Gastroesophageal sphincter (tissue), 4 donors: ENCODE measurements around the gene CUX1. TPM values are rescaled to one million over a fixed set of nuclear protein-coding genes. Genes with fewer than 3 reads are reported as not detected.
A peak's percentile ranks its signal among the peaks of the same experiment; 100 is the strongest.

ENCODE experiments used
- ATAC-seq: fragments of 150-250 bp; one replicate; pipeline ENCODE4 v1.9.1; 2016; ENCODE audit warnings: mild to moderate bottlenecking, moderate library complexity
- H3K27ac ChIP-seq, 4 donors: fragments of 200-600 bp; sonication (generic) in 3 of 4; 1 replicate in 3 of 4; 2 replicates in 1 of 4; pipeline ENCODE4 v1.5.1; 2016 to 2019
- H3K27me3 ChIP-seq: fragments of 200-600 bp; sonication (generic); one replicate; pipeline ENCODE4 v1.5.1; 2019
- H3K36me3 ChIP-seq, 2 donors: fragments of 200-600 bp; sonication (generic); one replicate each; pipeline ENCODE4 v1.5.1; 2019; ENCODE audit warnings: control low read depth in 1 of 2
- H3K4me1 ChIP-seq, 3 donors: fragments of 200-600 bp; sonication (generic); 1 replicate in 2 of 3; 2 replicates in 1 of 3; pipeline ENCODE4 v1.5.1; 2016 to 2019; ENCODE audit warnings: control low read depth in 2 of 3
- H3K4me3 ChIP-seq, 2 donors: fragments of 200-600 bp; sonication (generic); one replicate each; pipeline ENCODE4 v1.5.1; 2019; ENCODE audit warnings: mild to moderate bottlenecking in 1 of 2, moderate library complexity in 1 of 2
- H3K9me3 ChIP-seq, 3 donors: fragments of 200-600 bp; sonication (generic); one replicate each; pipeline ENCODE4 v1.5.1; 2017 to 2019; ENCODE audit warnings: control low read depth in 2 of 3
- EP300 ChIP-seq: sonication (generic); formaldehyde crosslinking; IDR thresholded peaks from one replicate; pipeline ENCODE4 v1.6.1; 2017; ENCODE audit warnings: antibody characterized with exemption, mild to moderate bottlenecking
- POLR2A ChIP-seq, 2 donors: fragments of 450-650 bp; IDR thresholded peaks; one replicate each; pipeline ENCODE4 v1.6.1; 2017; ENCODE audit warnings: antibody characterized with exemption in 2 of 2, mild to moderate bottlenecking in 2 of 2, moderate library complexity in 1 of 2
- POLR2AphosphoS5 ChIP-seq: sonication (generic); formaldehyde crosslinking; IDR thresholded peaks from one replicate; pipeline ENCODE4 v1.6.1; 2017; ENCODE audit warnings: antibody characterized with exemption
- WGBS, 2 donors: methylation state at CpG; one replicate each; pipeline ENCODE4 v1.1.5; 2018; ENCODE audit warnings: low coverage in 1 of 2; 5-methylcytosine and 5-hydroxymethylcytosine counted together
- total RNA-seq, 4 donors: library from RNA; depleted of rRNA; stranded (reverse); fragments of >200 nt; gene quantifications; one replicate each; pipeline ENCODE4 v1.1.0, GENCODE V29; 2016
- TF ChIP-seq, protein P1 (sequence below), 4 experiments: fragments of 200-600 bp in 2 of 4; fragments of 450-650 bp in 2 of 4; sonication (generic) in 1 of 4; IDR thresholded peaks; one replicate each; pipeline ENCODE4 v1.5.1; 2017 to 2019; ENCODE audit warnings: antibody characterized with exemption in 4 of 4, mild to moderate bottlenecking in 2 of 4, moderate library complexity in 2 of 4

Gene CUX1, protein sequence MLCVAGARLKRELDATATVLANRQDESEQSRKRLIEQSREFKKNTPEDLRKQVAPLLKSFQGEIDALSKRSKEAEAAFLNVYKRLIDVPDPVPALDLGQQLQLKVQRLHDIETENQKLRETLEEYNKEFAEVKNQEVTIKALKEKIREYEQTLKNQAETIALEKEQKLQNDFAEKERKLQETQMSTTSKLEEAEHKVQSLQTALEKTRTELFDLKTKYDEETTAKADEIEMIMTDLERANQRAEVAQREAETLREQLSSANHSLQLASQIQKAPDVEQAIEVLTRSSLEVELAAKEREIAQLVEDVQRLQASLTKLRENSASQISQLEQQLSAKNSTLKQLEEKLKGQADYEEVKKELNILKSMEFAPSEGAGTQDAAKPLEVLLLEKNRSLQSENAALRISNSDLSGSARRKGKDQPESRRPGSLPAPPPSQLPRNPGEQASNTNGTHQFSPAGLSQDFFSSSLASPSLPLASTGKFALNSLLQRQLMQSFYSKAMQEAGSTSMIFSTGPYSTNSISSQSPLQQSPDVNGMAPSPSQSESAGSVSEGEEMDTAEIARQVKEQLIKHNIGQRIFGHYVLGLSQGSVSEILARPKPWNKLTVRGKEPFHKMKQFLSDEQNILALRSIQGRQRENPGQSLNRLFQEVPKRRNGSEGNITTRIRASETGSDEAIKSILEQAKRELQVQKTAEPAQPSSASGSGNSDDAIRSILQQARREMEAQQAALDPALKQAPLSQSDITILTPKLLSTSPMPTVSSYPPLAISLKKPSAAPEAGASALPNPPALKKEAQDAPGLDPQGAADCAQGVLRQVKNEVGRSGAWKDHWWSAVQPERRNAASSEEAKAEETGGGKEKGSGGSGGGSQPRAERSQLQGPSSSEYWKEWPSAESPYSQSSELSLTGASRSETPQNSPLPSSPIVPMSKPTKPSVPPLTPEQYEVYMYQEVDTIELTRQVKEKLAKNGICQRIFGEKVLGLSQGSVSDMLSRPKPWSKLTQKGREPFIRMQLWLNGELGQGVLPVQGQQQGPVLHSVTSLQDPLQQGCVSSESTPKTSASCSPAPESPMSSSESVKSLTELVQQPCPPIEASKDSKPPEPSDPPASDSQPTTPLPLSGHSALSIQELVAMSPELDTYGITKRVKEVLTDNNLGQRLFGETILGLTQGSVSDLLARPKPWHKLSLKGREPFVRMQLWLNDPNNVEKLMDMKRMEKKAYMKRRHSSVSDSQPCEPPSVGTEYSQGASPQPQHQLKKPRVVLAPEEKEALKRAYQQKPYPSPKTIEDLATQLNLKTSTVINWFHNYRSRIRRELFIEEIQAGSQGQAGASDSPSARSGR (N-terminal part only)
- 100 to 1,000 TPM in 2 of 4 donors, 10 to 100 TPM in 2; 84.4 to 134 (median 110) TPM for total RNA-seq

DNA sequence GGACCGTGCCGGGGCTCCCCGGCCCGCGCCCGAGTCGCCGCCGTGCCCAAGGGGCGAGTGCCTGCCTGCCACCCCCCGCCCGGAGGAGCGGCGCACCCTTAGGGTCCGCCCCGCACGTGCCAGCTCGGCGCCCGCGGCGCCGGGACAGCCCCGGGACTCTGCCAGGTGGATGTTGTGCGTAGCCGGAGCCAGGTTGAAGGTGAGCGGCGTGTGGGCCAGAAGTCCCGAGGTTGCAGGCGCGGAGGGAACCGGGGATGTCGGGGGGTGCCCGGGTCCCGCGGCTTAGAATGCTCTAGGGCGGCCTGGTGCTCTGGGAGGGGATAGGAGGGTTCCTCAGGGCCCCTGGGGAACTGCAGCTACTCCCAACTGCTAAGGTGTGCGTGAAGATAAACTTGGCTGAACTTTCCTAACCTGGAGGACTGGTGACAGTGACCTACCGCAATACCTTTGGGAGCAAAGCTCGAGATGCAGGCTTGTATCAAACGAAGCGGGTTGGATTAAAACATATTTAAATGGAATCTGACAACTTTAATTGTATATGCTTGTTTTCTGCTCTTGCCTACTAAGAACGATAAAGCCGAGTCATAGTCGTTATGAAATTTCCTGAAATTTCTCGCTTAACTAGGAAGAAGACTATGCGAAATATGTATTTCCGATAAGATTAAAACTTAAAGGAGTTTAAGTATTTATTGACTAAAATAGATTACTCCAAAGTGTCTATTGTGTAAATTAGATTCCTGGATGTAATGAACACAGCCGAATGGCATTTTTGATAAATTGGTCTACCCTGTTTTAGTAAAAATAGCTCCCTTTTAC, at the start of gene CUX1:
Gene CUX1, plus strand, starts transcription at position 156 of the 816 bp plus-strand sequence. Its CDS starts 14 bp downstream, at position 170.
- 36 to 51% methylated on average over 11 of the region's 49 CpGs for whole genome bisulfite sequencing, 2 donors
- Histone ChIP-seq H3K9me3 (no peaks in the 10 kb centered on the region), H3K27me3 (no peaks in the 10 kb centered on the region), H3K36me3 (no peaks in the 10 kb centered on the region), H3K4me3 (peak within 1 kb of the TSS; percentile 90 to 93), H3K4me1 (peaks cover 0 to 62% (median 12%) of the 10 kb centered on the region in 3 donors), H3K27ac (peak within 1 kb of the TSS; percentile 59 to 91 (median 82))
- no peak for ATAC-seq
- TF ChIP-seq, protein P1, sequence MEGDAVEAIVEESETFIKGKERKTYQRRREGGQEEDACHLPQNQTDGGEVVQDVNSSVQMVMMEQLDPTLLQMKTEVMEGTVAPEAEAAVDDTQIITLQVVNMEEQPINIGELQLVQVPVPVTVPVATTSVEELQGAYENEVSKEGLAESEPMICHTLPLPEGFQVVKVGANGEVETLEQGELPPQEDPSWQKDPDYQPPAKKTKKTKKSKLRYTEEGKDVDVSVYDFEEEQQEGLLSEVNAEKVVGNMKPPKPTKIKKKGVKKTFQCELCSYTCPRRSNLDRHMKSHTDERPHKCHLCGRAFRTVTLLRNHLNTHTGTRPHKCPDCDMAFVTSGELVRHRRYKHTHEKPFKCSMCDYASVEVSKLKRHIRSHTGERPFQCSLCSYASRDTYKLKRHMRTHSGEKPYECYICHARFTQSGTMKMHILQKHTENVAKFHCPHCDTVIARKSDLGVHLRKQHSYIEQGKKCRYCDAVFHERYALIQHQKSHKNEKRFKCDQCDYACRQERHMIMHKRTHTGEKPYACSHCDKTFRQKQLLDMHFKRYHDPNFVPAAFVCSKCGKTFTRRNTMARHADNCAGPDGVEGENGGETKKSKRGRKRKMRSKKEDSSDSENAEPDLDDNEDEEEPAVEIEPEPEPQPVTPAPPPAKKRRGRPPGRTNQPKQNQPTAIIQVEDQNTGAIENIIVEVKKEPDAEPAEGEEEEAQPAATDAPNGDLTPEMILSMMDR (IDR thresholded peaks at IDR 0.05) = no peak
- TF ChIP-seq POLR2AphosphoS5 = peak; percentile 20

DNA sequence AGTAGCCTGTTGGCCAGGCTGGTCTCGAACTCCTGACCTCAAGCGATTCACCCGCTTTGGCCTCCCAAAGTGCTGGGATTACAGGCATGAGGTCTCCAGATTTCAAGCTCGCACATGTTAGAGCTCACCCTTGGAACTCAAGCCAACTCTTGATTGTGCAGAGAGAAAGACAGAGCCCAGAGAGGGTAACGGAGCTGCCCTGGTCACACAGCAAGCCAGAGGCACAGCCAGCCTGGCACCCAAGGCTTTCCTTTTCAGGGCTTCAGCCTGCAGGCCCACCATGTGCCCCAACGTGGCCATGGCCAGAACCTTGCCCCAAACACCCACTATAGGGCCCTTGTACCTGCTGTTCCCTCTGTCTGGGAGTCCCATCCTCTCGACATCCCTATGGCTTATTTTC, 49.1 kb upstream of the CUX1 start:
- Histone ChIP-seq H3K36me3 (no peaks in the 10 kb centered on the region), H3K4me3 (no peak overlapping the region), H3K27me3 (peaks cover 20% of the 10 kb centered on the region), H3K4me1 (no peaks in the 10 kb centered on the region), H3K27ac (no peak overlapping the region), H3K9me3 (no peaks in the 10 kb centered on the region)
- no peak for ATAC-seq
- TF ChIP-seq, protein P1 (IDR thresholded peaks at IDR 0.05) = no peak
- TF ChIP-seq POLR2AphosphoS5 = no peak
- no peak for TF ChIP-seq EP300
- TF ChIP-seq POLR2A (IDR thresholded peaks at IDR 0.05) = no peak
- WGBS, 2 donors = 76% methylated on average over 2 of the region's 7 CpGs; no CpG with 5 or more reads in 1 of the 2 donors

DNA sequence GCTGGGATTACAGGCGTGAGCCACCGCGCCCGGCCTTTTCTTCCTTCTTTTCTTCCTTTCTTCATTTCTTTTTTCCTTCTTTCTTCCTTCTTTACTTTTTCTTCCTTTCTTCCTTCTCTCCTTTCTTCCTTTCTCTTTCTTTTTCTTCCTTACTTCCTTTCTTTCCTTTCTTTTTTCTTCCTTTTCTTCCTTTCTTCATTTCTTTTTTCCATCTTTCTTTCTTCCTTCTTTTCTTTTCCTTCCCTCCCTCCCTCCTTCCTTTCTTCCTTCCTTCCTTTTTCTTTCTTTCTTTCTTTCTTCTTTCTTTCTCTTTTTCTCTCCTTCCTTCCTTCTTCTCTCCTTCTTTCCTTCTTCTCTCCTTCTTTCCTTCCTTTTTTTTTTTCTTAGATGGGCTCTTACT, 47.0 kb upstream of the CUX1 start:
- Histone ChIP-seq H3K4me3 (no peak overlapping the region), H3K4me1 (no peaks in the 10 kb centered on the region), H3K27me3 (peaks cover 29% of the 10 kb centered on the region), H3K9me3 (no peaks in the 10 kb centered on the region), H3K27ac (no peak overlapping the region), H3K36me3 (no peaks in the 10 kb centered on the region)
- no peak for ATAC-seq
- TF ChIP-seq EP300 (no peak), POLR2A (IDR thresholded peaks at IDR 0.05) (no peak), POLR2AphosphoS5 (no peak)
- TF ChIP-seq, protein P1 (IDR thresholded peaks at IDR 0.05) = no peak
- WGBS, 2 donors = 98% methylated on average over 4 of the region's 4 CpGs; no CpG with 5 or more reads in 1 of the 2 donors

DNA sequence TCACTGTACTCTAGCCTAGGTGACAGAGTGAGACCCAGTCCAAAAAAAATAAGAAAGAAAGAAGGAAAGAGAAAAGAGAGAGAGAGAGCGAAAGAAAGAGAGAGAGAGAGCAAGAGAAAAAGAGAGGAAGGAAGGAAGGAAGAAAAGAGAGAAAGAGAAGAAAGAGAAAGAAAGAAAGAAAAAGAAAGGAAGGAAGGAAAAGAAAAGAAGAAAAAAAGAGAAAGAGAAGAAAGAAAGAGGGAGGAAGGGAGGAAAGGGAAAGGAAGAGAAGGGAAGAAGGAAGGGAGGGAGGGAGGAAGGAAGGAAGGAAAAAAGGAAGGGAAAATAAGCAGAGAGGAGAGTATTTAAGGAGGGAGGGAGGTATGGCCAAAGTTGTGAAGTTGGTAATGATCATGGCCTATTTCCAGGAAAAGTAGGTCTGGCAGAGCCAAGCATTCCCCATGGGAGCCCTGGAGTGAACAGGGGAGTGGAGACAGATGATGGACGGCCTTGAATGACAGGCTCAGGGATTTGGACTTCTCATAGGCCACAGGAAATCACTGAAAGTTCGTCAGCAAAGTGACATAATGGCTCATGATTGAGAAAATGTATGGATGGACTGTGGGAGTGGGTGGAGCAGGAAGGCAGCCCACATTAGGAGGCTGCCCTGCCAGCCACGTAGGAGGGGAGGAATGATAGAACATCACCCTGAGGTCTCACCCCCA, 44.8 kb upstream of the CUX1 start:
- Histone ChIP-seq H3K36me3 (no peaks in the 10 kb centered on the region), H3K4me3 (no peak overlapping the region), H3K9me3 (no peaks in the 10 kb centered on the region), H3K27ac (no peak overlapping the region), H3K4me1 (no peaks in the 10 kb centered on the region), H3K27me3 (peaks cover 29% of the 10 kb centered on the region)
- 59 to 63% methylated on average over 2 to 4 of the region's 4 CpGs for WGBS, 2 donors
- TF ChIP-seq POLR2A (IDR thresholded peaks at IDR 0.05) (no peak), POLR2AphosphoS5 (no peak), EP300 (no peak)
- TF ChIP-seq, protein P1 (IDR thresholded peaks at IDR 0.05) = no peak
- no peak for ATAC-seq
